BLaER1 treated with 17β-estradiol and CSF1 and Interleukin-3, amounts not matched to agents 10 nM and 100 nM (cell line): ENCODE measurements around the gene RRM1.
"Not testable (repeated sequence)": the region's sequence is repeated elsewhere in the genome, so short reads cannot be mapped to it uniquely, and the experiment has no call there.

Experiments
- H3K27ac ChIP-seq, 11 experiments: shearing (Covaris generic); formaldehyde crosslinking; 2 replicates each; pipeline ENCODE4 v1.8.1; 2022
- H3K27me3 ChIP-seq, 11 experiments: shearing (Covaris generic); formaldehyde crosslinking; 2 replicates each; pipeline ENCODE4 v1.8.1; 2022
- H3K36me3 ChIP-seq, 11 experiments: shearing (Covaris generic); formaldehyde crosslinking; 2 replicates each; pipeline ENCODE4 v1.8.1; 2022
- H3K4me1 ChIP-seq, 10 experiments: shearing (Covaris generic); formaldehyde crosslinking; 2 replicates each; pipeline ENCODE4 v1.8.1; 2022
- H3K4me2 ChIP-seq, 11 experiments: shearing (Covaris generic); formaldehyde crosslinking; 2 replicates each; pipeline ENCODE4 v1.8.1; 2022
- H3K4me3 ChIP-seq, 10 experiments: shearing (Covaris generic); formaldehyde crosslinking; 2 replicates each; pipeline ENCODE4 v1.8.1; 2022
- H3K9ac ChIP-seq, 11 experiments: shearing (Covaris generic); formaldehyde crosslinking; 2 replicates each; pipeline ENCODE4 v1.8.1; 2022
- H3K9me3 ChIP-seq, 11 experiments: shearing (Covaris generic); formaldehyde crosslinking; replicated peaks in 1 of 11; 2 replicates each; pipeline ENCODE4 v1.8.1; 2022
- H4K20me1 ChIP-seq, 11 experiments: shearing (Covaris generic); formaldehyde crosslinking; 2 replicates each; pipeline ENCODE4 v1.8.1; 2022
- Cebpa-rat ChIP-seq, 11 experiments: shearing (Covaris generic); IDR thresholded peaks; 2 replicates each; pipeline ENCODE4 v1.8.1; 2022

RRM1 gene

DNA sequence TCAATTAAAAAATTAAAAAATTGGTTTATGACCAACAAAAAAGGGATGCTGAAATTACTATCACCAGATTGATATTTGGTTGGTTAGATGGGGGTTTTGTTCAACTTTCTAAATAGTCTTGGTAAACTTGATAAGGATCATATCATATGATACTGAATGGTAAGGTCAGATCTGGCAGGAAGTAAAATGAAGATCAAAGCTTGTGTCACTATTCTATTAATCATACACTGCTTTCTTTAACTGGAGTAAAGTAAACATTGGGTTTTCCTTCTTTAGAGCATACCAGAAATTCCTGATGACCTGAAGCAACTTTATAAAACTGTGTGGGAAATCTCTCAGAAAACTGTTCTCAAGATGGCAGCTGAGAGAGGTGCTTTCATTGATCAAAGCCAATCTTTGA lies 40.2 kb downstream of the RRM1 start:
- Histone ChIP-seq H3K27me3 (no peaks in the 10 kb centered on the region), H3K4me3 (no peak overlapping the region), H3K36me3 (peaks cover 66 to 94% (median 87%) of the 10 kb centered on the region in 11 experiments), H3K4me2 (no peak overlapping the region), H3K9ac (no peak overlapping the region), H3K27ac (no peak overlapping the region), H3K9me3 (peaks cover 17 to 35% (median 28%) of the 10 kb centered on the region in 11 experiments), H4K20me1 (no peaks in the 10 kb centered on the region), H3K4me1 (no peaks in the 10 kb centered on the region)
- no peak for TF ChIP-seq Cebpa-rat (IDR thresholded peaks at IDR 0.05)

DNA sequence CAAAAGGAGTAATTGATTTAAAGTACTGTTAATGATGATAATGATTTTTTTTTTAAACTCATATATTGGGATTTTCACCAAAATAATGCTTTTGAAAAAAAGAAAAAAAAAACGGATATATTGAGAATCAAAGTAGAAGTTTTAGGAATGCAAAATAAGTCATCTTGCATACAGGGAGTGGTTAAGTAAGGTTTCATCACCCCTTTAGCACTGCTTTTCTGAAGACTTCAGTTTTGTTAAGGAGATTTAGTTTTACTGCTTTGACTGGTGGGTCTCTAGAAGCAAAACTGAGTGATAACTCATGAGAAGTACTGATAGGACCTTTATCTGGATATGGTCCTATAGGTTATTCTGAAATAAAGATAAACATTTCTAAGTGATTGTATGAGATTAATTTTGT lies 43.9 kb downstream of the RRM1 start:
- Histone ChIP-seq H3K36me3 (peaks cover 66 to 96% (median 88%) of the 10 kb centered on the region in 11 experiments), H3K9ac (no peak overlapping the region), H3K27ac (no peak overlapping the region), H3K4me2 (no peak overlapping the region), H4K20me1 (no peaks in the 10 kb centered on the region), H3K27me3 (no peaks in the 10 kb centered on the region), H3K9me3 (peaks cover 37 to 58% (median 46%) of the 10 kb centered on the region in 11 experiments), H3K4me3 (no peak overlapping the region), H3K4me1 (no peaks in the 10 kb centered on the region)
- no peak for TF ChIP-seq Cebpa-rat (IDR thresholded peaks at IDR 0.05)

DNA sequence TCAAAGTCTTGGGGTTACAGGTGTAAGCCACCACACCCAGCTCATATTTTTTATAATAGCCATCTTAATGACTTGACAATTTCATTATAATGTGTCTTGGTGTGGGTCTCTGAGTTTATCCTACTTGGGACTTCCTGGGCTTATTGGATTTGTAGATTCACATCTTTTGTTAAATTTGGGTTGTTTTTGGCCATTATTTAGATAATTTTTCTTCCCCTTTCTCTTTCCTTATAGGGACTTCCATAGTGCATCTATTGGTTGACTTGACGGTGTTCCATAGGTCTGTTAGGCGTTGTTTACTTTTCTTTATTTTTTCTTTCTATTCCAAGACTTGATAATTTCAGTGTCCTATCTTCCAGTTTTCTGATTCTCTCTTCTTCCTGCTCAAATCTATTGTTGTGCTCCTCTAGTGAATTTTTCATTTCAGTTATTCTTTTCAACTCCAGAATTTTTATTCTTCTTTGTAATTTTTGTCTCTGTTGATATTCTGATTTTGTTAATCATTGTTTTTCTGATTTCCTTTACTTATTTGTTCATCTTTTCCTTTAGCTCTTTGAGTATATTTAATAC lies 45.6 kb downstream of the RRM1 start:
- no peak for TF ChIP-seq Cebpa-rat (IDR thresholded peaks at IDR 0.05)
- no peaks in the 10 kb centered on the region for H3K27me3 ChIP-seq
- no peak overlapping the region; a peak in 1 of 20 replicates for H3K4me3 ChIP-seq
- no peak overlapping the region for H3K4me2 ChIP-seq
- H4K20me1 ChIP-seq: no peaks in the 10 kb centered on the region
- no peak overlapping the region for H3K9ac ChIP-seq
- H3K27ac ChIP-seq: no peak overlapping the region
- peaks cover 37 to 54% (median 46%) of the 10 kb centered on the region in 11 experiments for H3K9me3 ChIP-seq
- peaks cover 49 to 93% (median 78%) of the 10 kb centered on the region in 11 experiments for H3K36me3 ChIP-seq
- H3K4me1 ChIP-seq: no peaks in the 10 kb centered on the region

DNA sequence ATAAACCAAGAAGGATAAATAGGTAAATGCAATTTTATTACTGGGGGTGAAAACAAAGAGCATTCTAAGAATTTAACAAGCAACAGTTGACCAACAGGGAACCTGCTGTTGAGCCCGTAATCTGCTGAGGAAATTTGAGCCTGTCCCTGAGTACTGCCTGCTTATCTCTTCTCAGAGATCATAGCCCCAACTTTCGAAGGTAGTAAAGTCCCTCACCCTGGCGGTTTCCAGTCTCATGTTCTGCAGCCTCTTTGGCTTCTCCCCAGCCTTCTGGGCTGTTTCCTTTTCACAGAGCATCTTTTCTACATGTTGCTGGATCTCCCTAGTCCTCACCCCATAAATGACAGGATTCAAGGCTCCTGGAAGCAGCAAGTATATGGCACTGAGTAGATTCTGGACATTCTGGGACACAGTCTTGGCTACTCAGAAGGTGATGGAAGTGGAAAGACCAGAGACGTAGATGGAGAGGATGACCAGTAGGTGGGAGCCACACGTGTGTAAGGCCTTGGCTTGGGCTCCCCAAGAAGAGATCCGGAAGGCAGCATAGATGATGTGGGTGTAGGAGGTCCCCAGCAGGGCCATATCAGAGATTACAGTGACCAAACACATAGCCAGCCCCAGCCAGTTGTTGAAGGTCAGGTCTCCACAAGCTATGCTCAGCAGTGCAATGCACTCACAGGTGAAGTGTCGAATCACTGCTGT lies 51.6 kb downstream of the RRM1 start:
- no peak for TF ChIP-seq Cebpa-rat (IDR thresholded peaks at IDR 0.05)
- H3K36me3 ChIP-seq: peaks cover 8 to 46% (median 27%) of the 10 kb centered on the region in 11 experiments
- H3K4me1 ChIP-seq: no peaks in the 10 kb centered on the region
- no peaks in the 10 kb centered on the region for H4K20me1 ChIP-seq
- H3K4me2 ChIP-seq: no peak overlapping the region
- H3K27ac ChIP-seq: no peak overlapping the region
- peaks cover 0 to 9% (median 5%) of the 10 kb centered on the region in 11 experiments; a peak in 15 of 22 replicates for H3K9me3 ChIP-seq
- H3K27me3 ChIP-seq: no peaks in the 10 kb centered on the region
- H3K4me3 ChIP-seq: no peak overlapping the region
- no peak overlapping the region for H3K9ac ChIP-seq

DNA sequence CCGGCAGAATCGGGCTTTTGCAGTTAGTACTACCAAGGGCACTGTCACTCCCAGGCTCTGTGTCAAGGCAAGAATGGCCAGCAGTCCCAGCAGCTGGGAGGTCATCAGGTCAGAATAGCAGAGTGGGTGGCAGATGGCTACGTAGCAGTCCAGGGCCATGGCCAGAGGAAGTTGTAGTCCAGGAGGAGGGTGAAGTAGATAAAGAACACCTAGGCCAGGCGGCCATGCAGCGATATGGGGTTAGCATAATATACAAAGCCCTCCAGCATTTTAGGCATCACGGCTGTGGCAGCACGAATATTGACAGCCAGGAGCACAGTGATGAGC lies 52.1 kb downstream of the RRM1 start:
- TF ChIP-seq Cebpa-rat (IDR thresholded peaks at IDR 0.05): no peak
- H3K27ac ChIP-seq: no peak overlapping the region

DNA sequence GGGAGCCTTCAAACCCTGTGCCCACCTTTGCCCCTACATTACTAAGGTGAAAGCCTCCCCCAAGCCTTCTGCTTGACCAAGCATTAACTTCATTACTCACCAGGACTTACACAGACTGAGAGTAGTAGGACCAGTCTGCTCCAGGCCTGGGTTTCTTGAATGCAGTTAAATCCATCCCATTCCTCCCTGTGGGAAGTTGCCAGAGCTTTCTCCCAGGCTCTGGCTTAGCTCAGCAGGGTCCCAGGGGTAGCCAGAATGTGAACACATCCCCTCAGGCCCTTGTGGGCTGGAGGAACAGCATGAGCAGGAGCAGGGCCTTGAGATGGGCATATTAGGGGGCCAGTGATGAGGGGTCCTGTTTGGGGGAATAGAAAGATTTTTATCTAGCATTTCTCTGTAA lies 59.9 kb downstream of the RRM1 start:
- no peaks in the 10 kb centered on the region for H3K27me3 ChIP-seq
- no peak overlapping the region for H3K4me2 ChIP-seq
- H3K27ac ChIP-seq: no peak overlapping the region
- TF ChIP-seq Cebpa-rat (IDR thresholded peaks at IDR 0.05): no peak
- no peak overlapping the region for H3K4me3 ChIP-seq
- H4K20me1 ChIP-seq: no peaks in the 10 kb centered on the region
- peaks cover 0 to 6% (median 0%) of the 10 kb centered on the region in 10 experiments; a peak in 5 of 20 replicates for H3K4me1 ChIP-seq
- H3K36me3 ChIP-seq: no peaks in the 10 kb centered on the region
- no peak overlapping the region for H3K9ac ChIP-seq
- H3K9me3 ChIP-seq: peaks cover 0 to 5% (median 0%) of the 10 kb centered on the region in 11 experiments; a peak in 3 of 22 replicates

More for the DNA sequence above, 52.1 kb downstream of the RRM1 start:
- peaks cover 3 to 41% (median 22%) of the 10 kb centered on the region in 11 experiments for H3K36me3 ChIP-seq
- H3K4me3 ChIP-seq: no peak overlapping the region
- H3K4me1 ChIP-seq: peaks cover 0 to 4% (median 0%) of the 10 kb centered on the region in 10 experiments; a peak in 5 of 20 replicates
- no peak overlapping the region for H3K4me2 ChIP-seq
- no peaks in the 10 kb centered on the region for H3K27me3 ChIP-seq
- no peak overlapping the region for H3K9ac ChIP-seq
- H4K20me1 ChIP-seq: no peaks in the 10 kb centered on the region
- peaks cover 0 to 4% (median under 1%) of the 10 kb centered on the region in 11 experiments; a peak in 3 of 22 replicates for H3K9me3 ChIP-seq

DNA sequence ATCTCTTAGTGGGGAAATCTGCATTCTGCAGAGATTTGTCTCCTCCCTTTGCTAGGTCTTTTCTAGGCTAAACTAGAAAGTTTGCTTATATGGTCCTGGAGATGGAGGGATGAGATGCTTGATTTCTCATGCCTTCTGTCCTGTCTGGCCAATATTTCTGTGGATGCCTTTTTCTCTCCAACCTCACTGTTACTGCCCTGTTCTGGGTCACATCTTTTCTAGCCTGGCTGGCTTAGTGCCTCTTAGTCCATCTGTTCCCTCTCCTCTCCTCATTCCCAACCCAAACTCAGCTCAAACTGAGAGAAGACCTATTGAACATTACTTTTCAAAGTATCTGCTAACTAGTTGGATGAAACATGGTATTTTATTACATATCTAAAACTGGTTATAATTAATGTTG lies 62.0 kb downstream of the RRM1 start:
- no peak overlapping the region for H3K4me2 ChIP-seq
- H3K4me3 ChIP-seq: no peak overlapping the region
- peaks cover 0 to 5% (median 0%) of the 10 kb centered on the region in 11 experiments; a peak in 3 of 22 replicates for H3K9me3 ChIP-seq
- no peaks in the 10 kb centered on the region for H3K36me3 ChIP-seq
- H3K27me3 ChIP-seq: no peaks in the 10 kb centered on the region
- H3K9ac ChIP-seq: no peak overlapping the region
- no peaks in the 10 kb centered on the region for H4K20me1 ChIP-seq
- TF ChIP-seq Cebpa-rat (IDR thresholded peaks at IDR 0.05): no peak
- H3K27ac ChIP-seq: no peak overlapping the region
- H3K4me1 ChIP-seq: peaks cover 0 to 5% (median 0%) of the 10 kb centered on the region in 10 experiments; a peak in 5 of 20 replicates

DNA sequence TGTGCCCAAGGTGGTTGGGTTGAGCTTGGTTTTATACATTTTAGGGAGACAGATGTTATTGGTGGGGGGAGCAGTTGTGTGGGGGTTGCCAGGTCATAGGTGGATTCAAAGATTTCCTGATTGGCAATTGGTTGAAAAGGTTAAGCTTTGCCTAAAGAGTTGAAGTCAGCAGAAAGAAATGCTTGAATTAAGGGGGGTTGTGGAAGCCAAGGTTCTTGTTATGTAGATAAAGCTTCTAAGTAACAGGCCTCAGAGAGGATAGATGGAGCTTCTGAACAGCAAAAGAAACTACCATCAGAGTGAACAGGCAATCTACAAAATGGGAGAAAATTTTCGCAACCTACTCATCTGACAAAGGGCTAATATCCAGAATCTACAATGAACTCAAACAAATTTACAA lies 64.2 kb downstream of the RRM1 start:
- H3K4me2 ChIP-seq, H3K27ac ChIP-seq, H3K4me3 ChIP-seq: not testable (repeated sequence)

DNA sequence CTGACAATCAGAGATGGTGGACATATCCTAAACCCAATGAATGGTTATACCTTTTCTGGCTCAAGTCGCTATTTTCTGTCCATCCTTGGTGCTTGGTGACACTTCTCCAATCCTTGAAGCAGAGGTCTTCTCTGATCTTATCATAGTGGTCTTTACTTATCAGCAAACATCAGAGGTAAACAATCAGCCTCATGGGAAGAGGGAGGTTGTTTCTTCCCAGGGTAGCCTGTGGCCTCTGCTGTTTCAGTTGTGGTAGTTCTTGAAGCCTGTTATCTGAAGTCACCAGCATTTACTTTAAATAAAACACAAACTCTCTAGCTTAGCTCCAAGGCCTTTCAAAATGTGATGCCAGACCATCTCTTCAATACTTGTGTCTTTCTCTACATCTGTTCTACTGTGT lies 66.7 kb downstream of the RRM1 start:
- no peaks in the 10 kb centered on the region for H4K20me1 ChIP-seq
- no peak overlapping the region for H3K27ac ChIP-seq
- H3K9ac ChIP-seq: no peak overlapping the region
- peaks cover 0 to 5% (median 0%) of the 10 kb centered on the region in 11 experiments; a peak in 3 of 22 replicates for H3K9me3 ChIP-seq
- no peaks in the 10 kb centered on the region for H3K36me3 ChIP-seq
- no peak overlapping the region for H3K4me2 ChIP-seq
- H3K4me1 ChIP-seq: no peaks in the 10 kb centered on the region
- no peaks in the 10 kb centered on the region for H3K27me3 ChIP-seq
- TF ChIP-seq Cebpa-rat (IDR thresholded peaks at IDR 0.05): no peak
- no peak overlapping the region for H3K4me3 ChIP-seq

More for the DNA sequence above, 64.2 kb downstream of the RRM1 start:
- not testable (repeated sequence) for H4K20me1 ChIP-seq, H3K9me3 ChIP-seq, H3K4me1 ChIP-seq, H3K27me3 ChIP-seq, H3K9ac ChIP-seq, H3K36me3 ChIP-seq
